Fibroblast of skin of right quadriceps (primary cell): ENCODE data around the gene JMJD8.
"Not testable (repeated sequence)": the region's sequence is repeated elsewhere in the genome, so short reads cannot be mapped to it uniquely, and the experiment has no call there.

Source experiments
- DNase-seq: peaks from one replicate; pipeline ENCODE4 v3.0.0-alpha.2; 2013

Gene JMJD8

GRCh38 chr16:708019-708418 is 23.9 kb upstream of the JMJD8 start:
- DNase-seq: no peak

GRCh38 chr16:707062-707538 is 23.0 kb upstream of the JMJD8 start:
- DNase-seq: no peak

DNA sequence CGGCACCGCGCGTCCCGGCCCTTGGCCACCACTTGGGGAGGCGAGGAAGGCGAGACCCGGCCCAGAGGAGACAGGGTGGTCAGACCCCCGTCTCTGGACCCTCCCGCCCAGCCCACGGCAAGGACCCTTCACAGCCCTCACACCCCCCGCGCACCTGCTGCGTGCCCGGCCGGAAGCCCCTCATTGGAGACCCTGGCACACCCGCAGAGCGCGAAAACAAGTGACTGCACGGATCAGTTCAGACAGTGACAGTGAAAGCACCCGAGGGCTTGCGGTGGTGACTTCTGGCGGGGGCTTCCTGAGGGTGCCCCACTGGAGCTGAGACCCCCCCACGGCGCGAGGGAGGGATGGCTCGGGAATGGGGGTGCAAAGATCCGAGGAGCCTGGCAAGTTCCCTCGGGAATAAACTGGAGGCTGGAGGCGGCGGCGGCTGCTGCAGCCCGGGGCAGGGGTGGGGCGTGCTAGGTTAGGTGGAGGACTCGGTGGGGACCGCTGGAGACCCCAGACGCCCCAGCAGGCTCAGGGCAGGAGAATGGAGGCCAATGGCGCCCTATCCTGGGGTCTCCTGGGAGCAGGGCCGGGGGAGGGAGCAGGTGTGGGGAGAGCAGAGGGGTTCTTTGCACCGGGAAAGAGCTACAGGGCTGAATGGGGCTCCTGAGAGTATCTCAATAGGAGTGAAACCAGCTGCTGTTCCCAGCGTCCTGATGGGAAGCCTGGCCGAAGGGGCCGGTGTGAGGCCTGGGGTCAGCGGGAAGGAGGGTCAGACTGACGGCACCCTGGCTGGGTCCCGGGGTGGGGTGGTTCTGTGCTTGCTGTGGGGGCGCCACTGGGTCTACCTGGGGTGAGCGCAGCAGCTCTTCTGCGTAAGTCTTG is 22.3 kb upstream of the JMJD8 start:
- DNase-seq: no peak

GRCh38 chr16:705431-706188 is 21.5 kb upstream of the JMJD8 start, which contains the start of gene FBXL16:
Gene FBXL16 (minus strand): TSS chr16:705801. CDS start chr16:697405, 8,396 bp downstream.
- DNase-seq: no peak

- DNase-seq: no peak
Measured at GRCh38 chr16:704552-705380, 20.6 kb upstream of the JMJD8 start.

DNA sequence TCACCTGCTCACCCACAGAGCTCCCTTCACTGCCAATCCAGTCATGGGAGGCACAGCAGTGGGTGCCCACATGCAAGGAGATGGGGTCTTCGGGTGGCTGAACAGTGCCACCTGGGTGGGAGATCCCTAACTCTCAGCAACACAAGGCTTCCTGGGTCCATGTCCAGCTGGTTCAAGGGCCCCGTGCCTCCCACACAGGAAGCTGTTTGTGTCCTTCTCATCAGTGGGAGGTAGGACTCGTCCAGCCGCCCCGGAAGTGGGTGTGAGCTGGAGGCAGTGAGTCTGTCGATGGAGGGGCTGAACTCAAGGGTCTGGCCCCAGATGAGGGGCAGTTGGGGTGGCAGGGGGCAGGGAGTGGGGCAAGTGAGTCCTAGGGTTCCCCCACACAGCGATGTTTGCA is 19.9 kb upstream of the JMJD8 start:
- DNase-seq: no peak

DNA sequence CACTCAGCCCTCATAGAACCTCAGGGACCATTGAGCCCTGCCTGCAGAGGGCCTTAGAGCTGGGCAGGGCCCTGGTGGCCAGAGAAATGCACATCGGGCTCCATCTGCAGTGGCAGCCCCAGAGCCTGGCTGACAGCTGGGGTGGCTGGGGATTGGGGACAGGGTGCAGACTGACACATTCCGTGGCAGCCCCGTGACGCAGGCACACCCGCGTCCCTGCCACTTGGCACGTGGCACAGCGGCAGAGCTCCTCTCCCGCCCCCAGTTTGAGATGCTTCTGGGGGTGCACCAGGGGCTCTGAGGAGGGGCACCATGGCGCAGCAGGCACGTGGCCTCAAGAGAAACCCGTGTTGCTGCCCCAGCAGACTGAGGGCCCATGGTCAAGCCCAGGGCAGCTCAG is 19.3 kb upstream of the JMJD8 start:
- no peak for DNase-seq

GRCh38 chr16:702341-702740 is 18.2 kb upstream of the JMJD8 start:
- no peak for DNase-seq

- DNase-seq: no peak
Measured at GRCh38 chr16:700684-701584, 16.8 kb upstream of the JMJD8 start.

DNA sequence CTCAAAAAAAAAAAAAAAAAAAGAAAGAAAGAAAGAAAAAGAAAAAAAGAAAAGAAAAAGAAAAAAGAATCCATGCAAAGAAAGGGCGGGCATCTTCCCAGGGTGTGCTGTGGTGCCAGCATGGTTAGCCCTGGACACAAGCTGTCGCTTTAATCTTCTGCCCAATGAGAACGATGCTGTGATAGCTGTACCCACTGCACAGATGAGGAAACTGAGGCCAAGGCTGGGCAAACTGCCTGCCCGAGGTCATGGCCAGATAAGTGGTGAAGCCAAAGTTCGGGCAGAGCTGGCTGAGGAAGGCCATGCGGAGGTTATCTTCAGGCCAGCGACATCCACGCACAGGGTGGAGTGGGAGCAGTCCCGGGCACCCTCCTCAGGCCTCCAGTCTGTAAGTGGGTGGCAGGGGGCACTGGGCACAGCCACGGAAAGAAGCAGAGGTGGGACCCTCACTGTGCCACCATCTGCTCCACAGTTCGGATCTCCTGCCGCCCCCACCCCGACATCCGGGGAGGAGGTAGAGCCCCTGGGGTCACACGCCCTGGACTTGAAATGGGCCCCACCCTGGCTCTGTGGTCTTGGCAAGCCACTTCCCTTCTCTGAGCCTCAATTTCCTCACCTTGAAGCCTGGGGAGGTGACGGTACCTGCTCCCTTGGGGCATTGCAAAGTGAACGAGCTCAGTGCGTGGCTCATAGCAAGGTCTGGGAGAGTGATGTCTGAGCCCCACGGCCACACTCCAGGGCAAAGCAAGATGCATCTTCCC is 15.0 kb upstream of the JMJD8 start:
- no peak for DNase-seq

GRCh38 chr16:695355-696089 is 11.4 kb upstream of the JMJD8 start:
- DNase-seq: no peak

- no peak for DNase-seq
Measured at GRCh38 chr16:694863-695354, 10.8 kb upstream of the JMJD8 start.

- no peak for DNase-seq
Measured at GRCh38 chr16:694187-694862, 10.2 kb upstream of the JMJD8 start.

DNA sequence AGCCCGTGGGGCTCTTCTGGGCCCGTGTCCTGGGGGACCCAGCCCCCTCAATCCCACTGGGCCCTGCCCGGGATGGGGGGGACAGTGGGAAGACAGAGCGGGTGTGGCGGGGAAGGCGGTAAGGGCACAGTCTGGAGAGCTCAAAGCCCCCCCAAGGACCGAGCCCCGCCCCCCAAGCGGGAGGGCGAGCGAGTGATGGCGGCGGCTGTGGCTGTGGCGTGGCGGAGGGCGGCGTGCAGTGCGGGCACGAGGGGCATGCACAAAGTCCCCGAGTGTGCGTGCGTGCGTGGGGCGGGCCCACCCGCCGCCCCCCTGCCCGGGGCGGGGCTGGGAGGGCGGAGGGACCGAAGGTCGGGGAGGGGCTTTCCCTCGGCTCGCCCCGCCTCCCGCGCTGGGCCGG is 9.6 kb upstream of the JMJD8 start:
- no peak for DNase-seq

- no peak for DNase-seq
Measured at GRCh38 chr16:693364-693763, 9.2 kb upstream of the JMJD8 start.

- no peak for DNase-seq
Measured at GRCh38 chr16:692356-693108, 8.4 kb upstream of the JMJD8 start.

DNA sequence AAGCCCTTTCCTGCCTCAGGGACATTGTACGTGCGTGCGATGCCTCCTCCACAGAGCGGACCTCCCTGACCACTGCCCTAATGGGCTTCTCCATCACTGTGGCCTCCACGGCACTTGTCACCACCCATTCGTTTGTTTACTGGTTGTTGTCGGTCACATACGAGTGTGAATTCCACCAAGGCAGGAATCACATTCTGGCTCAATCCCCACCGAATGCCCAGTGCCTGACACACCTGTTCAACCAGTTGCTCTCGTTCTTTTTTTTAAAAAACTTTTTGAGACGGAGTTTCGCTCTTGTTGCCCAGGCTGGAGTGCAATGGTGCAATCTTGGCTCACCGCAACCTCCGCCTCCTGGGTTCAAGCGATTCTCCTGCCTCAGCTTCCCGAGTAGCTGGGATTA is 7.1 kb upstream of the JMJD8 start:
- DNase-seq: not testable (repeated sequence)

- DNase-seq: no peak
Measured at GRCh38 chr16:689175-689897, 5.2 kb upstream of the JMJD8 start.
